AG09309 (cell line): ENCODE measurements around the gene EN2.

Experiments
- DNase-seq: peaks from one replicate; pipeline ENCODE4 v3.0.0-alpha.2; 2010; ENCODE audit warnings: low read depth
- H3K4me3 ChIP-seq: 2 replicates; pipeline ENCODE4 v1.5.1; 2011; ENCODE audit warnings: mild to moderate bottlenecking, low read depth, low read length, moderate library complexity; ENCODE audit not compliant: control insufficient read depth
- CTCF ChIP-seq: IDR thresholded peaks from 2 replicates; pipeline ENCODE4 v1.5.1; 2011; ENCODE audit warnings: mild to moderate bottlenecking, low read depth, low read length, inconsistent platforms; ENCODE audit not compliant: insufficient read depth, control insufficient read depth; ENCODE audit errors: missing control alignments

Gene EN2

GRCh38 chr7:155458878-155459699 lies 1.2 kb downstream of the EN2 start:
- no peak overlapping the region for H3K4me3 ChIP-seq
- TF ChIP-seq CTCF: no peak
- no peak for DNase-seq

GRCh38 chr7:155459700-155460461 lies 2.0 kb downstream of the EN2 start:
- H3K4me3 ChIP-seq: no peak overlapping the region
- no peak for DNase-seq
- no peak for TF ChIP-seq CTCF

DNA sequence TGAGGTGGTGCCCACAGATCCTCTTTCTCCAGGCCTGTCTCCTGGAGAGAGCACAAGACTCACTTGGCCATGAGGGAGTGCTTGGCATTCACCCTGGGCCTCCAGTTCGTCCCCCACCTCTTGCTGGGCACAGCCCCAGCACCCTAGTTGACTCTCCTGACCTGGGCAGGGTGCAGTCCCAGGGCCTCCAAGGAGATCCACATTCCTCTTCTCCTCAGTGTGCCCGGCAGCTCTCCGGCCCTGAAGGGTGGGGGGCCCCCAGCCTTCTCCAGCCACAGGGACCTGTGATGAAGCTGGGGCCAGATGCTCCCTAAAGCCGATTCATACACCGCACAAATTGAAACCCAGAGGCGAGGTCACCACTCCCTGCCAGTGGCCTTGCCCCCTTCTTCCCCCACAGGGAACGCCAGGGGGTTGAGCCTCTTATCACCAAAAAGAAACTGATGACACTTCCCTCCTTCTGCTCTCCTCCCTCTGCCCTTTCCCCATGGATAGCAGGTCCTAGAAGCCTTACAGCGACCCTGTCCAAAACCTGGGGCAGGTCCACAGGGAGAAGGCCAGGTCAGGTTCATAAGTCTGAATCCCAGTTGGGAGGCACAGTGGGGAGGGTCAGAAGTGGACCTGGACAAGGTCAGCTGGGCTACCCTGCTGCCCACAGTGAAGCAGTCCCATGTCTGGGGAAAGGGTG lies 3.1 kb downstream of the EN2 start:
- DNase-seq: no peak
- TF ChIP-seq CTCF: no peak

GRCh38 chr7:155461631-155462030 lies 3.7 kb downstream of the EN2 start:
- DNase-seq: no peak
- no peak overlapping the region for H3K4me3 ChIP-seq
- TF ChIP-seq CTCF: no peak

More for the DNA sequence above, 3.1 kb downstream of the EN2 start:
- no peak overlapping the region for H3K4me3 ChIP-seq

GRCh38 chr7:155462163-155462735 lies 4.3 kb downstream of the EN2 start:
- no peak for TF ChIP-seq CTCF
- no peak overlapping the region for H3K4me3 ChIP-seq
- DNase-seq: no peak

DNA sequence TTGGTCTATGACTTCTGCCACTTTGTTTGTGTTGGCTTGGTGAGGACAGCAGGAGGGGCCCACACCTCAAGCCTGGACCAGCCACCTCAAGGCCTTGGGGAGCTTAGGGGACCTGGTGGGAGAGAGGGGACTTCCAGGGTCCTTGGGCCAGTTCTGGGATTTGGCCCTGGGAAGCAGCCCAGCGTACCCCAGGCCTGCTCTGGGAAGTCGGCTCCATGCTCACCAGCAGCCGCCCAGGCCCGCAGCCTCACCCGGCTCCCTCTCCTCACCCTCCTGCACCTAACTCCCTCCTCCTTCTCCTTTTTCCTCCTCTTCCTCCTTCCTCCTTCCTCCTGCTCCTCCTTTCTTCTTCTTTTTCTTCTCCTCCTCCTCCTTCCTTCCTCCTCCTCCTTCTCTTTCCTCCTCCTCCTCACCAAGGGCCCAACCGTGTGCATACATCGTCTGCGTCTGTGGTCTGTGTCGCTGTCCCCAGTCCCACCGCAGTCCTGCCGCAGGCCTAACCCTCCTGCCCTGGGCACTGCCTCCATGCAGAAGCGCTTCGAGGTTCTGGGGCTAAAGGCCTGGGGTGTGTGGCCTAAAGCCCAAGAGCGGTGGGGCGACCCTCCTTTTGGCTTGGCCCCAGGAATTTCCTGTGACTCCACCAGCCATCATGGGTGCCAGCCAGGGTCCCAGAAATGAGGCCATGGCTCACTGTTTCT lies 5.3 kb downstream of the EN2 start:
- no peak for DNase-seq
- no peak for TF ChIP-seq CTCF
- H3K4me3 ChIP-seq: no peak overlapping the region
